Forelimb muscle (tissue), 1 donor: Measurements from ENCODE around the gene SHISA8. TPM values are rescaled to one million over a fixed set of nuclear protein-coding genes. Genes with fewer than 3 reads are reported as not detected.
"Not testable (repeated sequence)": the region's sequence is repeated elsewhere in the genome, so short reads cannot be mapped to it uniquely, and the experiment has no call there.

Experiments
- DNase-seq: peaks from one replicate; pipeline ENCODE4 v3.0.0-alpha.2; 2013; ENCODE audit warnings: low read depth
- polyA plus RNA-seq: library from polyadenylated mRNA; unstranded; fragments of 120-200 nt; gene quantifications from one replicate; pipeline ENCODE4 v1.2.1, GENCODE V29; 2013; ENCODE audit not compliant: insufficient read length

SHISA8 gene
- polyA plus RNA-seq, 1 donor: 0.33 TPM

- DNase-seq: no peak
These were observed 15.8 kb downstream of the SHISA8 start for GRCh38 chr22:41899110-41899509.

GRCh38 chr22:41898645-41899044 lies 16.2 kb downstream of the SHISA8 start:
- DNase-seq: no peak

- no peak for DNase-seq
These were observed 21.1 kb downstream of the SHISA8 start for GRCh38 chr22:41893591-41894375.

- no peak for DNase-seq
These were observed 22.2 kb downstream of the SHISA8 start for GRCh38 chr22:41892721-41893120.

- no peak for DNase-seq
These were observed 23.5 kb downstream of the SHISA8 start for GRCh38 chr22:41891407-41891806.

- DNase-seq: no peak
These were observed 26.2 kb downstream of the SHISA8 start for GRCh38 chr22:41888627-41889200.

GRCh38 chr22:41885516-41885915 lies 29.4 kb downstream of the SHISA8 start:
- no peak for DNase-seq

GRCh38 chr22:41885116-41885515 lies 29.8 kb downstream of the SHISA8 start:
- no peak for DNase-seq

- no peak for DNase-seq
These were observed 31.5 kb downstream of the SHISA8 start for GRCh38 chr22:41883400-41883799.

- DNase-seq: no peak
These were observed 34.2 kb downstream of the SHISA8 start for GRCh38 chr22:41880653-41881052.

GRCh38 chr22:41876675-41877074 lies 38.2 kb downstream of the SHISA8 start:
- no peak for DNase-seq

- DNase-seq: no peak
These were observed 38.6 kb downstream of the SHISA8 start for GRCh38 chr22:41876275-41876674.

- DNase-seq: no peak
These were observed 39.2 kb downstream of the SHISA8 start for GRCh38 chr22:41875531-41876270.

- no peak for DNase-seq
These were observed 40.8 kb downstream of the SHISA8 start for GRCh38 chr22:41874090-41874489.

GRCh38 chr22:41873391-41873790 lies 41.5 kb downstream of the SHISA8 start:
- no peak for DNase-seq

- DNase-seq: no peak
These were observed 44.1 kb downstream of the SHISA8 start for GRCh38 chr22:41870786-41871185.

GRCh38 chr22:41870081-41870480 lies 44.8 kb downstream of the SHISA8 start:
- not testable (repeated sequence) for DNase-seq

- no peak for DNase-seq
These were observed 46.3 kb downstream of the SHISA8 start for GRCh38 chr22:41868556-41868955.

- DNase-seq: no peak
These were observed 51.4 kb downstream of the SHISA8 start for GRCh38 chr22:41863472-41863871.

GRCh38 chr22:41862530-41863266 lies 52.2 kb downstream of the SHISA8 start:
- DNase-seq: no peak

GRCh38 chr22:41862160-41862529 lies 52.7 kb downstream of the SHISA8 start:
- no peak for DNase-seq
